GM12878 (cell line): ENCODE results near the gene AGBL4. TPM values are rescaled to one million over a fixed set of nuclear protein-coding genes. Genes with fewer than 3 reads are reported as not detected.

Experiments
- ATAC-seq: fragments of 200-7000 bp; cut with Tn5 transposase; 3 replicates; pipeline ENCODE4 v1.9.1; 2020; ENCODE audit warnings: mild to moderate bottlenecking, moderate library complexity
- BruUV-seq: library from RNA; stranded (reverse); fragments of 400-500 nt; replicated peaks from 2 replicates; lab custom pipeline; 2021; lab: Mats Ljungman, UMichigan
- CTCF ChIA-PET: fragments of 300-600 bp; sonication (Branson Sonifier 250); formaldehyde crosslinking; extraction: SDS; loops from one replicate; lab custom pipeline; 2021; ENCODE audit warnings: inconsistent platforms; lab: Yijun Ruan, JAX
- POLR2A ChIA-PET: fragments of 350-600 bp; formaldehyde crosslinking; extraction: SDS; loops from one replicate; lab custom pipeline; 2021; ENCODE audit warnings: inconsistent platforms; lab: Charles Lee
- RAD21 ChIA-PET: fragments of 300-600 bp; sonication (Branson Sonifier 250); formaldehyde crosslinking; loops from one replicate; lab custom pipeline; 2023; ENCODE audit warnings: antibody characterized with exemption; ENCODE audit not compliant: unreplicated experiment; lab: Charles Lee
- SMC1A ChIA-PET: fragments of 300-600 bp; sonication (Branson Sonifier 250); formaldehyde crosslinking; loops from one replicate; lab custom pipeline; 2023; ENCODE audit not compliant: unreplicated experiment, uncharacterized antibody; lab: Charles Lee
- DNase-seq: peaks from one replicate; pipeline ENCODE4 v3.0.0-alpha.2; 2011; ENCODE audit warnings: low read depth, low spot score
- FAIRE-seq: peaks from 3 replicates; lab custom pipeline; 2011; peaks lifted over from hg19 to GRCh38; lab: Jason Lieb, UNC
- H2AFZ ChIP-seq: 2 replicates; pipeline ENCODE4 v1.6.0; 2011; ENCODE audit warnings: low read depth, low read length, control low read depth; ENCODE audit not compliant: control insufficient read depth
- H3K27ac ChIP-seq: 2 replicates; pipeline ENCODE4 v1.5.1; 2011; ENCODE audit warnings: control low read depth; ENCODE audit not compliant: control insufficient read depth, insufficient read depth
- H3K27me3 ChIP-seq, 2 experiments: replicated peaks in 1 of 2; 2 replicates each; pipeline versions ENCODE4 v1.6.0 to v1.6.1; 2011; ENCODE audit warnings: low read length in 1 of 2; ENCODE audit not compliant: control insufficient read depth in 2 of 2, insufficient read depth in 2 of 2
- H3K36me3 ChIP-seq, 2 experiments: 2 replicates each; pipeline ENCODE4 v1.5.1; 2011; ENCODE audit warnings: low read length in 1 of 2; ENCODE audit not compliant: control insufficient read depth in 2 of 2, insufficient read depth in 2 of 2
- H3K4me1 ChIP-seq: 2 replicates; pipeline ENCODE4 v1.6.1; 2011; ENCODE audit warnings: mild to moderate bottlenecking, low read length, moderate library complexity, mixed read lengths; ENCODE audit not compliant: control insufficient read depth, insufficient read depth
- H3K4me2 ChIP-seq: 2 replicates; pipeline ENCODE4 v1.6.0; 2011; ENCODE audit warnings: control low read depth; ENCODE audit not compliant: control insufficient read depth, insufficient read depth
- H3K4me3 ChIP-seq: fragments of 200-600 bp; sonication (generic); 2 replicates; pipeline ENCODE4 v1.5.1; 2016
- H3K79me2 ChIP-seq: 2 replicates; pipeline ENCODE4 v1.6.0; 2011; ENCODE audit warnings: low read length; ENCODE audit not compliant: control insufficient read depth, insufficient read depth
- H3K9ac ChIP-seq: 2 replicates; pipeline ENCODE4 v1.8.0; 2011; ENCODE audit warnings: low read length, control low read depth, mixed read lengths; ENCODE audit not compliant: control insufficient read depth, insufficient read depth
- H3K9me3 ChIP-seq: replicated peaks from 3 replicates; pipeline ENCODE4 v1.5.1; 2011; ENCODE audit warnings: mild to moderate bottlenecking, low read length; ENCODE audit not compliant: control insufficient read depth, insufficient read depth
- H4K20me1 ChIP-seq: 2 replicates; pipeline ENCODE4 v1.6.0; 2011; ENCODE audit not compliant: control insufficient read depth, insufficient read depth
- CBX3 ChIP-seq: fragments of 200-600 bp; sonication (generic); IDR thresholded peaks from 2 replicates; pipeline ENCODE4 v1.6.1; 2016; ENCODE audit warnings: low read depth, borderline replicate concordance
- CHD1 ChIP-seq: IDR thresholded peaks from 2 replicates; pipeline ENCODE4 v1.6.1; 2012; ENCODE audit warnings: low read depth, low read length, improper control_type of control experiment
- CHD4 ChIP-seq: fragments of 200-600 bp; sonication (generic); IDR thresholded peaks from 2 replicates; pipeline ENCODE4 v1.6.1; 2016; ENCODE audit warnings: mild to moderate bottlenecking
- IKZF2 ChIP-seq, 2 experiments: fragments of 450-650 bp; IDR thresholded peaks; 2 replicates each; pipeline ENCODE4 v1.6.1; 2017; ENCODE audit warnings: mild to moderate bottlenecking in 2 of 2, moderate library complexity in 2 of 2
- NR2C2 ChIP-seq: IDR thresholded peaks from 2 replicates; pipeline ENCODE4 v1.6.1; 2011; ENCODE audit warnings: borderline replicate concordance, low read depth; ENCODE audit not compliant: control insufficient read depth, insufficient read length
- POLR2AphosphoS5 ChIP-seq: IDR thresholded peaks from 2 replicates; pipeline ENCODE4 v1.6.1; 2011; ENCODE audit warnings: mild to moderate bottlenecking, low read length, inconsistent platforms
- SUPT20H ChIP-seq: IDR thresholded peaks from 2 replicates; pipeline ENCODE4 v1.6.1; 2011; ENCODE audit warnings: low read depth, mild to moderate bottlenecking, low read length, moderate library complexity, borderline replicate concordance; ENCODE audit not compliant: control insufficient read depth
- TAF1 ChIP-seq: IDR thresholded peaks from 2 replicates; pipeline ENCODE4 v1.6.1; 2011; ENCODE audit warnings: mild to moderate bottlenecking, low read depth, low read length, borderline replicate concordance
- TBL1XR1 ChIP-seq: IDR thresholded peaks from 2 replicates; pipeline ENCODE4 v1.6.1; 2012; ENCODE audit warnings: low read depth, low read length, improper control_type of control experiment
- WGBS: methylation state at CpG from one replicate; pipeline ENCODE4 v1.1.6; 2016; ENCODE audit warnings: low lambda C conversion rate; ENCODE audit not compliant: insufficient replicate concordance, insufficient coverage; ENCODE audit errors: missing lambda C conversion rate; 5-methylcytosine and 5-hydroxymethylcytosine counted together
- in situ Hi-C: fragments of 300-500 bp; cut with MboI; formaldehyde crosslinking; loops from 9 replicates; pipeline ENCODE4 v1.14.3; 2018; ENCODE audit warnings: mixed read lengths
- intact Hi-C: fragments of 100-400 bp; cut with micrococcal nuclease; formaldehyde crosslinking; loops from one replicate; pipeline ENCODE4 v1.14.2; 2022; ENCODE audit not compliant: unreplicated experiment
- polyA plus RNA-seq, 11 experiments: library from polyadenylated mRNA; depleted of rRNA in 4 of 11; unstranded in 6 of 11; stranded (reverse) in 5 of 11; fragments of >200 nt; fragmentation: Nextera tagmentation in 4 of 11; fragmentation: Illumina TruSeq in 1 of 11; extraction: Ambion mirVana in 4 of 11; extraction: Trizol in 1 of 11; gene quantifications; 1 replicate in 1 of 11; 2 replicates in 10 of 11; pipeline versions ENCODE4 v1.2.1 to v1.2.3, GENCODE V29; 2011 to 2016; ENCODE audit warnings: inconsistent platforms in 2 of 11, missing spikeins in 2 of 11, low read depth in 1 of 11
- total RNA-seq, 4 experiments: library from RNA; depleted of rRNA in 3 of 4; stranded (reverse); fragments of >200 nt in 3 of 4; fragmentation: Illumina TruSeq in 1 of 4; extraction: Trizol in 1 of 4; gene quantifications; 2 replicates each; pipeline versions ENCODE4 v1.2.1 to v1.2.3, GENCODE V29; 2013 to 2021
- TF ChIP-seq, protein P1 (sequence below): fragments of 450-650 bp; formaldehyde crosslinking; IDR thresholded peaks from 2 replicates; pipeline ENCODE4 v1.4.0; 2022; ENCODE audit warnings: mild to moderate bottlenecking, moderate library complexity
- TF ChIP-seq, protein P2 (sequence below): IDR thresholded peaks from 2 replicates; pipeline ENCODE4 v1.6.1; 2012; ENCODE audit warnings: improper control_type of control experiment, low read depth, low read length; ENCODE audit not compliant: insufficient replicate concordance

The AGBL4 gene
- total and polyA plus RNA-seq, 10 of the 15 experiments (the other 5 are each of a cell fraction or from before 2014, with no cell fraction given): 0.31 TPM; not detected in 9

DNA sequence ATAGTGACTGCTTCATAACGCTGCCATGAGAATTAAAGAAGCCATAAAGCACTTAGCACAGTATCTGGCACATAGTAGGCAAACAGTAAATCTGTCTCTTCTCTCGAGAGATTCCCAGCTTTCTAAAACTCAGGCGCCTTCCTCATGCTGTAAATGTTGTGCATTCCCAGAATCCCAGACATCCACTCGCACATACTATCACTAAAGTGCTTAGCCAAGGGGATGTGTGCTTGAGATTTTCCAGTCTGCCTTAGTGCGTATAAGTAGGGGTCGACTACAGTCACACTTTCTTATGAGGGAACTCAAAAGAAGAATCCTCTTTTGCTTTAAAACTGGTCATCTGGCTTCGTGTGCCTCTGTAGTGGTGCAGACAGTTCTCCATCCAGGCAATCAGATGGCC is 1453.2 kb downstream of the AGBL4 start (continued):
- TF ChIP-seq, protein P1, sequence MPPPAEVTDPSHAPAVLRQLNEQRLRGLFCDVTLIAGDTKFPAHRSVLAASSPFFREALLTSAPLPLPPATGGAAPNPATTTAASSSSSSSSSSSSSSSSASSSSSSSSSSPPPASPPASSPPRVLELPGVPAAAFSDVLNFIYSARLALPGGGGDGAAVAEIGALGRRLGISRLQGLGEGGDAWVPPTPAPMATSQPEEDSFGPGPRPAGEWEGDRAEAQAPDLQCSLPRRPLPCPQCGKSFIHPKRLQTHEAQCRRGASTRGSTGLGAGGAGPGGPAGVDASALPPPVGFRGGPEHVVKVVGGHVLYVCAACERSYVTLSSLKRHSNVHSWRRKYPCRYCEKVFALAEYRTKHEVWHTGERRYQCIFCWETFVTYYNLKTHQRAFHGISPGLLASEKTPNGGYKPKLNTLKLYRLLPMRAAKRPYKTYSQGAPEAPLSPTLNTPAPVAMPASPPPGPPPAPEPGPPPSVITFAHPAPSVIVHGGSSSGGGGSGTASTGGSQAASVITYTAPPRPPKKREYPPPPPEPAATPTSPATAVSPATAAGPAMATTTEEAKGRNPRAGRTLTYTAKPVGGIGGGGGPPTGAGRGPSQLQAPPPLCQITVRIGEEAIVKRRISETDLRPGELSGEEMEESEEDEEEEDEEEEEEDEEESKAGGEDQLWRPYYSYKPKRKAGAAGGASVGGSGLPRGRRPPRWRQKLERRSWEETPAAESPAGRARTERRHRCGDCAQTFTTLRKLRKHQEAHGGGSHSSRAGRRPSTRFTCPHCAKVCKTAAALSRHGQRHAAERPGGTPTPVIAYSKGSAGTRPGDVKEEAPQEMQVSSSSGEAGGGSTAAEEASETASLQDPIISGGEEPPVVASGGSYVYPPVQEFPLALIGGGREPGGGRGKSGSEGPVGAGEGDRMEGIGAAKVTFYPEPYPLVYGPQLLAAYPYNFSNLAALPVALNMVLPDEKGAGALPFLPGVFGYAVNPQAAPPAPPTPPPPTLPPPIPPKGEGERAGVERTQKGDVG (CRISPR knock-in tag): no peak
- no peak for TF ChIP-seq SUPT20H
- no peak for TF ChIP-seq NR2C2
- TF ChIP-seq IKZF2 (IDR thresholded peaks at IDR 0.05): no peak
- TF ChIP-seq TAF1: no peak
- TF ChIP-seq TBL1XR1: no peak
- no peak for TF ChIP-seq CBX3
- no peak for TF ChIP-seq POLR2AphosphoS5
- TF ChIP-seq, all 136 proteins: peak for 0

DNA sequence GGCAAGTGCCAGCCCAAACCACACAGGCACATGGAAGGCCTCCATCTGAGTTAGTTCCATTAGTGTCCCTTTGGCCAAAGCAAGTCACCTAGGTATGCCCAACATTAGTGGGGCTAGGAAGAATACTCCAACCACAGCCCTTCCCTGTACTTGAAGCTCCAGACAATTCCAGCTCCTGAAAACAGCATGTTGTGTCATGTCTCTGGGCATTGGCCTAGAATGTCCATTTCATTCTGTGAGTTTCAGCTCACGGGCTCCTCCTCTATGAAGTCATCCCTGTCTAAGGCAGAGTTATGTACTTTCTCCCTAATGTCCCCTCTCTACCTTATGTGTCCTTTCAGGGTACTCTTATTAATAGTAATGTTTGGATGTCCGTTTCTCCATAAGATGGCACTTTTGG is 1455.3 kb downstream of the AGBL4 start:
- FAIRE-seq (no peak), DNase-seq (no peak), ATAC-seq (no peak)
- WGBS: 0% methylated on average over 2 of the region's 2 CpGs
- intact Hi-C loops (no loop called here), in situ Hi-C loops (no loop called here)
- no peaks in the 10 kb centered on the region; a peak in 1 of 4 replicates for H3K27me3 ChIP-seq
- no peak overlapping the region for H3K27ac ChIP-seq
- H3K79me2 ChIP-seq: no peaks in the 10 kb centered on the region
- ChIA-PET SMC1A (no interaction called here), RAD21 (no interaction called here), POLR2A (no interaction called here), CTCF (no interaction called here)
- H3K4me3 ChIP-seq: no peak overlapping the region
- no peak overlapping the region for H3K9ac ChIP-seq
- no peaks in the 10 kb centered on the region for H3K9me3 ChIP-seq
- BruUV-seq: no TSS peak
- H3K4me2 ChIP-seq: no peak overlapping the region
- H3K4me1 ChIP-seq: no peaks in the 10 kb centered on the region
- H2AFZ ChIP-seq: no peak overlapping the region
- no peaks in the 10 kb centered on the region for H3K36me3 ChIP-seq
- TF ChIP-seq, protein P2, sequence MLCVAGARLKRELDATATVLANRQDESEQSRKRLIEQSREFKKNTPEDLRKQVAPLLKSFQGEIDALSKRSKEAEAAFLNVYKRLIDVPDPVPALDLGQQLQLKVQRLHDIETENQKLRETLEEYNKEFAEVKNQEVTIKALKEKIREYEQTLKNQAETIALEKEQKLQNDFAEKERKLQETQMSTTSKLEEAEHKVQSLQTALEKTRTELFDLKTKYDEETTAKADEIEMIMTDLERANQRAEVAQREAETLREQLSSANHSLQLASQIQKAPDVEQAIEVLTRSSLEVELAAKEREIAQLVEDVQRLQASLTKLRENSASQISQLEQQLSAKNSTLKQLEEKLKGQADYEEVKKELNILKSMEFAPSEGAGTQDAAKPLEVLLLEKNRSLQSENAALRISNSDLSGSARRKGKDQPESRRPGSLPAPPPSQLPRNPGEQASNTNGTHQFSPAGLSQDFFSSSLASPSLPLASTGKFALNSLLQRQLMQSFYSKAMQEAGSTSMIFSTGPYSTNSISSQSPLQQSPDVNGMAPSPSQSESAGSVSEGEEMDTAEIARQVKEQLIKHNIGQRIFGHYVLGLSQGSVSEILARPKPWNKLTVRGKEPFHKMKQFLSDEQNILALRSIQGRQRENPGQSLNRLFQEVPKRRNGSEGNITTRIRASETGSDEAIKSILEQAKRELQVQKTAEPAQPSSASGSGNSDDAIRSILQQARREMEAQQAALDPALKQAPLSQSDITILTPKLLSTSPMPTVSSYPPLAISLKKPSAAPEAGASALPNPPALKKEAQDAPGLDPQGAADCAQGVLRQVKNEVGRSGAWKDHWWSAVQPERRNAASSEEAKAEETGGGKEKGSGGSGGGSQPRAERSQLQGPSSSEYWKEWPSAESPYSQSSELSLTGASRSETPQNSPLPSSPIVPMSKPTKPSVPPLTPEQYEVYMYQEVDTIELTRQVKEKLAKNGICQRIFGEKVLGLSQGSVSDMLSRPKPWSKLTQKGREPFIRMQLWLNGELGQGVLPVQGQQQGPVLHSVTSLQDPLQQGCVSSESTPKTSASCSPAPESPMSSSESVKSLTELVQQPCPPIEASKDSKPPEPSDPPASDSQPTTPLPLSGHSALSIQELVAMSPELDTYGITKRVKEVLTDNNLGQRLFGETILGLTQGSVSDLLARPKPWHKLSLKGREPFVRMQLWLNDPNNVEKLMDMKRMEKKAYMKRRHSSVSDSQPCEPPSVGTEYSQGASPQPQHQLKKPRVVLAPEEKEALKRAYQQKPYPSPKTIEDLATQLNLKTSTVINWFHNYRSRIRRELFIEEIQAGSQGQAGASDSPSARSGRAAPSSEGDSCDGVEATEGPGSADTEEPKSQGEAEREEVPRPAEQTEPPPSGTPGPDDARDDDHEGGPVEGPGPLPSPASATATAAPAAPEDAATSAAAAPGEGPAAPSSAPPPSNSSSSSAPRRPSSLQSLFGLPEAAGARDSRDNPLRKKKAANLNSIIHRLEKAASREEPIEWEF: no peak
- TF ChIP-seq CHD1: no peak
- TF ChIP-seq TAF1: no peak
- TF ChIP-seq CHD4: no peak
- H4K20me1 ChIP-seq: no peaks in the 10 kb centered on the region
